Osteocyte (in vitro differentiated cells): ENCODE results near the gene ADRA2B. TPM values are rescaled to one million over a fixed set of nuclear protein-coding genes. Genes with fewer than 3 reads are reported as not detected.

Experiments used
- DNase-seq: peaks from one replicate; pipeline ENCODE4 v3.0.0; 2021; ENCODE audit warnings: mixed read lengths; ENCODE audit not compliant: unreplicated experiment; ENCODE audit errors: extremely low spot score
- H3K27ac Mint-ChIP-seq: one replicate; pipeline ENCODE4 v1.8.0; 2021; ENCODE audit warnings: mild to moderate bottlenecking, mixed read lengths; ENCODE audit not compliant: unreplicated experiment
- H3K27me3 Mint-ChIP-seq: one replicate; pipeline ENCODE4 v1.8.0; 2021; ENCODE audit warnings: mixed read lengths; ENCODE audit not compliant: unreplicated experiment
- H3K36me3 Mint-ChIP-seq: one replicate; pipeline ENCODE4 v1.8.0; 2021; ENCODE audit warnings: mixed read lengths; ENCODE audit not compliant: unreplicated experiment
- H3K4me1 Mint-ChIP-seq: one replicate; pipeline ENCODE4 v1.8.0; 2021; ENCODE audit warnings: mixed read lengths; ENCODE audit not compliant: unreplicated experiment
- H3K4me3 Mint-ChIP-seq: one replicate; pipeline ENCODE4 v1.8.0; 2021; ENCODE audit warnings: mild to moderate bottlenecking, moderate library complexity, mixed read lengths; ENCODE audit not compliant: unreplicated experiment
- H3K9me3 Mint-ChIP-seq: one replicate; pipeline ENCODE4 v1.8.0; 2021; ENCODE audit warnings: mixed read lengths; ENCODE audit not compliant: unreplicated experiment
- total RNA-seq: library from RNA; stranded (reverse); gene quantifications from 2 replicates; pipeline ENCODE4 v1.2.1, GENCODE V29; 2021
- TF ChIP-seq, protein P1 (sequence below): fragments of 200-600 bp; sonication (generic); IDR thresholded peaks from 2 replicates; pipeline ENCODE4 v1.5.0; 2021; ENCODE audit warnings: antibody characterized with exemption, mild to moderate bottlenecking, moderate library complexity

Gene ADRA2B
- total RNA-seq, 1 donor from 2014 or later, result not detected

DNA sequence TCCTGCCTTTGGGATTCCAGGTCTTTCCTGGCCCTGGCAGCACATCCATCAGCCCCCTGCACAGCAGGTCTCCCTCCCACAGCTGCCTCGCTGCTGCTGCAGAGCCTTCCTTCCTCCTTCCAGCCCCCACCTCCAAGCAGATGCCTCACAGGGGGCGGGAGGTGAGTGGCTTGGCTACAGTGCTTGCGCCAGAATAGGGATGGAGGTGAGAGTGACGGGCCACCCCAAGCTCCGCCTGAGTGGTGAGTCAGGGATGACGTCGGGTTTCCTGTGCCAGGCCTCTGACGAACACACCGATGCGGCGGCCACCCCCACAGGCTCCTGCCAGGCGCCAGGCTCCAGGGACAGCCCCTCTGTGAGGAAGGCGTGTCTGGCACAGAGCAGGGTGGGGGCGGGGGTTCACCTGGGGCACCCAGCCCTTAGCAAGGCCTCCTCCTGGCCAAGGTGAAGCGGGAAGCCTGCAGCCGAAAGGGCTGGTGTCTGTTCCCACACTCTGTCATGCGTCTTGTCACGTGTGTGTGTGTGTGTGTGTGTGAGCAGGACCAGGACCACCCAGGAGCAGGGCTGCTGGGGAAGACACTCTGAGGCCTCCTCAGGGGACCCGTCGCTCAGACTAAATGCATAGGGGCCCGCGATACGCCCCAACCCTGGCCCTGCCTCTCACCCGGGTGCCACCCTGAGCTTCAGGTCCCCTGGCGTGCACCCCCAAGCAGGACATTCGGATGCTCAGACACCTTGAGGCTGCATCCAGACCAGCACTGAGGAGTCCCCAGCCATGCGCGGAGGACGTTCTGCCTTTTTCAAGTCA lies 32.2 kb upstream of the ADRA2B start:
- Mint-ChIP-seq H3K36me3 (no peaks in the 10 kb centered on the region), H3K27me3 (no peaks in the 10 kb centered on the region), H3K27ac (no peak overlapping the region), H3K4me1 (no peaks in the 10 kb centered on the region), H3K9me3 (no peaks in the 10 kb centered on the region), H3K4me3 (no peak overlapping the region)
- DNase-seq, result no peak
- TF ChIP-seq, protein P1, sequence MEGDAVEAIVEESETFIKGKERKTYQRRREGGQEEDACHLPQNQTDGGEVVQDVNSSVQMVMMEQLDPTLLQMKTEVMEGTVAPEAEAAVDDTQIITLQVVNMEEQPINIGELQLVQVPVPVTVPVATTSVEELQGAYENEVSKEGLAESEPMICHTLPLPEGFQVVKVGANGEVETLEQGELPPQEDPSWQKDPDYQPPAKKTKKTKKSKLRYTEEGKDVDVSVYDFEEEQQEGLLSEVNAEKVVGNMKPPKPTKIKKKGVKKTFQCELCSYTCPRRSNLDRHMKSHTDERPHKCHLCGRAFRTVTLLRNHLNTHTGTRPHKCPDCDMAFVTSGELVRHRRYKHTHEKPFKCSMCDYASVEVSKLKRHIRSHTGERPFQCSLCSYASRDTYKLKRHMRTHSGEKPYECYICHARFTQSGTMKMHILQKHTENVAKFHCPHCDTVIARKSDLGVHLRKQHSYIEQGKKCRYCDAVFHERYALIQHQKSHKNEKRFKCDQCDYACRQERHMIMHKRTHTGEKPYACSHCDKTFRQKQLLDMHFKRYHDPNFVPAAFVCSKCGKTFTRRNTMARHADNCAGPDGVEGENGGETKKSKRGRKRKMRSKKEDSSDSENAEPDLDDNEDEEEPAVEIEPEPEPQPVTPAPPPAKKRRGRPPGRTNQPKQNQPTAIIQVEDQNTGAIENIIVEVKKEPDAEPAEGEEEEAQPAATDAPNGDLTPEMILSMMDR, result no peak

- no peaks in the 10 kb centered on the region for H3K36me3 Mint-ChIP-seq
- no peaks in the 10 kb centered on the region for H3K4me1 Mint-ChIP-seq
- no peak for DNase-seq
- no peaks in the 10 kb centered on the region for H3K27me3 Mint-ChIP-seq
- no peak overlapping the region for H3K4me3 Mint-ChIP-seq
- H3K9me3 Mint-ChIP-seq, result no peaks in the 10 kb centered on the region
- TF ChIP-seq, protein P1, result no peak
- H3K27ac Mint-ChIP-seq, result no peak overlapping the region
Measured at GRCh38 chr2:96147593-96148201, 31.3 kb upstream of the ADRA2B start.

DNA sequence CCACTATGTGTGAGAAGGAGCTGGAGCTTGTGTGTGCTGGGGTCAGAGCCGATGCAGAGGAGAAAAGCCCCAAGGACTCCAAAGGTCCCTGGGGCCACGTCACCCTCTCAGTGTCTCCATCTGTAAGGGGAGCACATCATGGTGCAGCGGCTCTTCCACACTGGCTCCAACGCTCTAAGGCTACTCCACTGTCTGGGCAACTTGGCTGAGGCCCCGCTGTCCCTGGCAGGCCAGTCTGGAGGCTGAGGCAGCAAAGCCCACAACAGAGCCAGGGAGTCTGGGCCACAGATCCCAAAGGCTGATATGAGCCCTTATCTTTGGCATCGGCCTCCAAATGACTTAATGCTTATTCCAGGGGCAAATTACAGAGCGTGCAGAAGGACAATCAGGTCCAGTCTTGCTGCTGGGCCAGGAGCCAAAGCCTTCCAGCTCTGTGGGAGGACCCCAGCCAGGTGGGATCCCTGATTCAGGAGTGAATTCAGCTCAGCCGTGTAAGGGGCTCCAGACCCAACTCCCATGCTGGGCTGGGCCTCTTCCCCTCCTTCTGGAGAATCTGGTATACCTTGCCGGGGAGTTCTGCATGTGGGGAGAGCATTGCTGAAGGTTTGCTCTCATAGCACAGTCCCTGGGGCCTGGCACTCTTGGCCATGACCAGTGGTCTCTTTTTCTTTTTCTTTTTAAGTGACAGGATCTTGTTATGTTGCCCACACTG lies 30.7 kb upstream of the ADRA2B start:
- DNase-seq, result no peak
- H3K36me3 Mint-ChIP-seq, result no peaks in the 10 kb centered on the region
- no peaks in the 10 kb centered on the region for H3K4me1 Mint-ChIP-seq
- H3K27ac Mint-ChIP-seq, result no peak overlapping the region
- H3K4me3 Mint-ChIP-seq, result no peak overlapping the region
- H3K27me3 Mint-ChIP-seq, result no peaks in the 10 kb centered on the region
- H3K9me3 Mint-ChIP-seq, result no peaks in the 10 kb centered on the region
- TF ChIP-seq, protein P1, result no peak

- H3K4me1 Mint-ChIP-seq, result no peaks in the 10 kb centered on the region
- no peak overlapping the region for H3K4me3 Mint-ChIP-seq
- TF ChIP-seq, protein P1, result no peak
- H3K27me3 Mint-ChIP-seq, result no peaks in the 10 kb centered on the region
- H3K9me3 Mint-ChIP-seq, result no peaks in the 10 kb centered on the region
- DNase-seq, result no peak
- no peaks in the 10 kb centered on the region for H3K36me3 Mint-ChIP-seq
- no peak overlapping the region for H3K27ac Mint-ChIP-seq
Measured at GRCh38 chr2:96146153-96146880, 29.9 kb upstream of the ADRA2B start.
